PFSK-1 (cell line): ENCODE results near the gene HLA-E.

ENCODE experiments used
- FOXP2 ChIP-seq: optimal IDR thresholded peaks from 2 replicates; pipeline ENCODE3; 2011; ENCODE audit warnings: borderline replicate concordance, control low read depth, inconsistent platforms; ENCODE audit not compliant: insufficient read depth; ENCODE audit errors: extremely low read length, extremely low read depth
- POLR2AphosphoS5 ChIP-seq: IDR thresholded peaks from 2 replicates; pipeline ENCODE4 v1.6.1; 2012; ENCODE audit warnings: low read depth, mild to moderate bottlenecking, control low read depth, low read length, moderate library complexity
- SIN3A ChIP-seq: IDR thresholded peaks from 2 replicates; pipeline ENCODE4 v1.6.1; 2012; ENCODE audit warnings: mild to moderate bottlenecking, low read length, moderate library complexity, borderline replicate concordance; ENCODE audit not compliant: insufficient read depth
- TAF1 ChIP-seq: IDR thresholded peaks from 2 replicates; pipeline ENCODE4 v1.6.1; 2012; ENCODE audit warnings: low read length, control low read depth, borderline replicate concordance; ENCODE audit not compliant: insufficient read depth
- TF ChIP-seq, protein P1 (sequence below), 2 experiments: IDR thresholded peaks; 2 replicates each; pipeline versions ENCODE4 v1.6.1 to v1.8.0; 2011 to 2012; ENCODE audit warnings: low read depth in 2 of 2, low read length in 2 of 2, control low read depth in 1 of 2, inconsistent platforms in 1 of 2, mild to moderate bottlenecking in 1 of 2, moderate library complexity in 1 of 2; ENCODE audit not compliant: insufficient read depth in 1 of 2

Gene HLA-E

GRCh38 chr6:30497714-30498113, 8.4 kb downstream of the HLA-E start:
- TF ChIP-seq SIN3A (no peak), POLR2AphosphoS5 (no peak), FOXP2 (no peak), TAF1 (no peak)
- TF ChIP-seq, protein P1, sequence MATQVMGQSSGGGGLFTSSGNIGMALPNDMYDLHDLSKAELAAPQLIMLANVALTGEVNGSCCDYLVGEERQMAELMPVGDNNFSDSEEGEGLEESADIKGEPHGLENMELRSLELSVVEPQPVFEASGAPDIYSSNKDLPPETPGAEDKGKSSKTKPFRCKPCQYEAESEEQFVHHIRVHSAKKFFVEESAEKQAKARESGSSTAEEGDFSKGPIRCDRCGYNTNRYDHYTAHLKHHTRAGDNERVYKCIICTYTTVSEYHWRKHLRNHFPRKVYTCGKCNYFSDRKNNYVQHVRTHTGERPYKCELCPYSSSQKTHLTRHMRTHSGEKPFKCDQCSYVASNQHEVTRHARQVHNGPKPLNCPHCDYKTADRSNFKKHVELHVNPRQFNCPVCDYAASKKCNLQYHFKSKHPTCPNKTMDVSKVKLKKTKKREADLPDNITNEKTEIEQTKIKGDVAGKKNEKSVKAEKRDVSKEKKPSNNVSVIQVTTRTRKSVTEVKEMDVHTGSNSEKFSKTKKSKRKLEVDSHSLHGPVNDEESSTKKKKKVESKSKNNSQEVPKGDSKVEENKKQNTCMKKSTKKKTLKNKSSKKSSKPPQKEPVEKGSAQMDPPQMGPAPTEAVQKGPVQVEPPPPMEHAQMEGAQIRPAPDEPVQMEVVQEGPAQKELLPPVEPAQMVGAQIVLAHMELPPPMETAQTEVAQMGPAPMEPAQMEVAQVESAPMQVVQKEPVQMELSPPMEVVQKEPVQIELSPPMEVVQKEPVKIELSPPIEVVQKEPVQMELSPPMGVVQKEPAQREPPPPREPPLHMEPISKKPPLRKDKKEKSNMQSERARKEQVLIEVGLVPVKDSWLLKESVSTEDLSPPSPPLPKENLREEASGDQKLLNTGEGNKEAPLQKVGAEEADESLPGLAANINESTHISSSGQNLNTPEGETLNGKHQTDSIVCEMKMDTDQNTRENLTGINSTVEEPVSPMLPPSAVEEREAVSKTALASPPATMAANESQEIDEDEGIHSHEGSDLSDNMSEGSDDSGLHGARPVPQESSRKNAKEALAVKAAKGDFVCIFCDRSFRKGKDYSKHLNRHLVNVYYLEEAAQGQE (IDR thresholded peaks at IDR 0.05; ENCODE audit: insufficient read depth in 1 of 2, low read depth in 2 of 2, low read length in 2 of 2), result no peak

- TF ChIP-seq FOXP2, result no peak
- no peak; the same call in 1 of the 2 replicates for TF ChIP-seq SIN3A
- TF ChIP-seq, protein P1 (IDR thresholded peaks at IDR 0.05; ENCODE audit: insufficient read depth in 1 of 2, low read depth in 2 of 2, low read length in 2 of 2), result no peak; a peak in 1 of 4 replicates
These were observed 11.4 kb downstream of the HLA-E start for GRCh38 chr6:30500421-30501355.

DNA sequence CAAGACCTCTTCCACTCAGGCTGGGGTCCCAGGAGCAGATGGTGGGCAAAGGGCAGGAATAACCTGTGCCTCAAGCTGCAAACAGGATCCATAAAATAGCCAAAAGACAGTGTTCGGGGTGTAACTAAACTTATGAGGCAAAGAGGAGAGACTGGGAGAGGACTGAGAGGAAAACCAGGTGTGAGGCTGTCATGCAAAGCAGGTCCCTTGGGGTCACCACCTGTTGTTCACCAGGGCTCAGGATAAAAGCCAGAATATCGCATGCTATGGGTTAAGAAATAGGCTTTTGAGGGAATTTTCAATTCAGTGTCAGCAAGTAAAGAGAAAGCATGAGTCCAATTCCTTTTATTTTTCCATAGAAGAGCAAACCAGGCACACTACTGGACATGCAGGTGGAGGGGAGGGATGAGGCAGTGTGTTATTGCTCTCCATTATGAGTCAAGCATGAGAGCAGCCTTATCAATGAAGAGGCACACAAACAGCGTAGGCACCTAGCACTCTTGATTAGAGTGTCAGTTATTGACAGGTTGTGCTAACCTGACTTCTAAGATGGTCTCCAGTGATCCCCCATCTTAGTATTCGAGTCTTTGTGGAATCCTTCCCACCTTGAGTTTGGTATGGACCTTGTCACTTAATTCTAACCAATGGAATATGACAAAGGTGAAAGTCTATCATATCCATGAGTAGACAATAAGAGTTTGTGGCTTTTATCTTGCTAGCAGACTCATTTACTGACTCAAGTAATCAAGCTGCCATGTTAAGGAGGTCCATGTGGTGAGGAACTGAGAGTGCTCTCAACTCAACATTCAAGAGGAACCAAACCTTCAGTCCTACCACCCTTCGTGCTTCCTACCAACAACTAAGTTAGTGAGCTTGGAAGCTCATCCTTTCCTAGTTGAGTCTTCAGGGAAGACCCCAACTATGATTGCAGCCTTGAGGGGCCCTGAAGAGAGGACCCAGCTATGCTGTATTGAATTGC, 18.8 kb downstream of the HLA-E start:
- no peak for TF ChIP-seq TAF1
- no peak for TF ChIP-seq POLR2AphosphoS5
- TF ChIP-seq FOXP2, result no peak
- TF ChIP-seq SIN3A, result no peak
- TF ChIP-seq, protein P1 (IDR thresholded peaks at IDR 0.05; ENCODE audit: insufficient read depth in 1 of 2, low read depth in 2 of 2, low read length in 2 of 2), result no peak

DNA sequence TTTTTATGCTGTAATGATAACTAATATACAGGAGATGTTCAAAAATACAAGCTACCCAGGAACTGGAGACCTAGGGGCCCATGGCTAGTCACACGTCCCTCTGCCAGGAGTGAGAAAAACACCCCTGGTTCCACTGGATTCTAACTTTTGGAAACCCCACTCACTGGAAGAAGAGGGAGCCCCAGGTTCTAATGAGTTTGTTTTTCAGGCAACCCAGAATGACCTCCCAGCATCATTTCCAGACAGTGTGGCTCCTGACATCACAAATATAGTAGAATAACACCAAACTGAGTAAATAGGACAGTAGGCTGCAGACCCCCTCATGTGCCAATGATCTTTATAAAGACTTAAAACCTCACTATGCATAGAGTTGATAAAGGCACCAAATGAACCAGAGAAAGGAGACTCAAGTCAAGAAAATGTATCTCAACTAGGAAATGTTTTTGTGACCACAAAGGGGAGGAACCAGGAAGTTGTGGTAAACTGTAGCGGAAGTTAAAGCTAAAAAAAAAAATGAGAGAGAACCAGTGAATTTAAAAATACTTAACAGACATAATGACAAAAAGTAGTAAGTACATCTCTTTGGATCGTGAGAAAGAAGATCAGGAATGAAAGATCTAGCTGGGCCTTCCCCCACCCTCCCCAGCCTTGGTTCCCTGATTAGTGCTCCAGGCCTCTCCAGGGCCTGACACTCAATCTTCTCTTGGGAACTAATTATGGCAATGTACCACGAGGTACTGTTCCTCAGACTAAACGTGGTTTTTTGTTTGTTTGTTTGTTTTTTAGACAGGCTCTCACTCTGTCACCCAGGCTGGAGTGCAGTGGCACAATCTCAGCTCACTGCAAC, 19.8 kb downstream of the HLA-E start:
- TF ChIP-seq FOXP2, result no peak
- no peak for TF ChIP-seq TAF1
- TF ChIP-seq POLR2AphosphoS5, result no peak
- no peak for TF ChIP-seq SIN3A
- TF ChIP-seq, protein P1 (IDR thresholded peaks at IDR 0.05; ENCODE audit: insufficient read depth in 1 of 2, low read depth in 2 of 2, low read length in 2 of 2), result no peak
